ENCODE measurements around the gene C11orf98. TPM values are rescaled to one million over a fixed set of nuclear protein-coding genes. Genes with fewer than 3 reads are reported as not detected.
"Not testable (repeated sequence)": the region's sequence is repeated elsewhere in the genome, so short reads cannot be mapped to it uniquely, and the experiment has no call there.

The C11orf98 gene
- total RNA-seq: 20.8 and 33.9 TPM in 2 replicates

DNA sequence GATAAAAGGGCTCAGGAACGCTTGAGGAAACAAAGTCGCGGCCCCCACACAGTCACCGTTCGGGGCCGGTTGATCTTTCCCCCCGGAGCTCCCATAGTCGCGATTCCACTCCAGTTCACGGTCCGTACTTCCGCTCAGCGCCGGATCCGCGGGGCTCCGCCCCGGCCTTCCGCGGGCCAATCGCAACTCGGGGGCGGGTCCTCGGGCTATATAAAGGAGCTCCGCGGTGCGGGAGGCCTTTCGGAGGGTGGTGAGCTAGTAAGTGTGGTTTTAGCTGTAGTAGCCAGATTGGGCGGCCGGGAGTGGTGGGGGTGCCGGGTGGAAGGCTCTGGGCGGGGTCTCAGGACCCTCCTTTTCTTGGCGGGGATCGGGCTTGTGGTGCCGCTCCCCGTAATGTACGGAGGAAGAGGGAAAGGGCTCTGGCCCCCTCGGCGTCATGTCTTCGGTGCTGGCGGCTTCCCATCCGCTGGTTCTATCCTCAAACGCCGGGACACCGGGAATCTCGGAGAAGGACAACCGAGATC lies at the start of gene C11orf98, which contains the start of gene CSKMT:
TSS of gene C11orf98 (minus strand) at position 136 of the 524 bp plus-strand sequence. CDS start at position 95, 41 bp downstream.
TSS of gene CSKMT (plus strand) at position 238 of the 524 bp plus-strand sequence. CDS start 568 bp downstream, outside the sequence.
- DNase-seq (ENCODE audit: low read depth): peak; percentile 74

DNA sequence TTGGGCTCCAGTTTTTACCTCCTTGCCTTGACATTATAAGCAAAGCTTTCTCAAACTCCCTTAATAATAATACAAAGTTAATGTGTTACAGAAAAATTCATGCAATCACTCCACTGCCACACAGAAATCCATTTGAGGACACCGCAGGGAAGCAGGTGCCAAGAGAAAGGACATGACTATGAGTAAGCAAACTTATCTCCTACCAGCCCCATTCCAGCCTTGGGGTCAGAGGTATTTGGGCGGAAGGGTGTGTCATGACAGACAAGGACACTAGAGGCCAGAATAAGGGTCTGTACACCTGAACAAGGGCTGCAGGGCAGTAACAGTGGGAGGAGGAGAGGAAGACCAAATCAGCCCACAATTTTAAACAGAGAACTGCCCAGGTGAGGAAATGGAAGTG lies 48.3 kb upstream of the C11orf98 start:
- peak; percentile 76 for DNase-seq (ENCODE audit: low read depth)

DNA sequence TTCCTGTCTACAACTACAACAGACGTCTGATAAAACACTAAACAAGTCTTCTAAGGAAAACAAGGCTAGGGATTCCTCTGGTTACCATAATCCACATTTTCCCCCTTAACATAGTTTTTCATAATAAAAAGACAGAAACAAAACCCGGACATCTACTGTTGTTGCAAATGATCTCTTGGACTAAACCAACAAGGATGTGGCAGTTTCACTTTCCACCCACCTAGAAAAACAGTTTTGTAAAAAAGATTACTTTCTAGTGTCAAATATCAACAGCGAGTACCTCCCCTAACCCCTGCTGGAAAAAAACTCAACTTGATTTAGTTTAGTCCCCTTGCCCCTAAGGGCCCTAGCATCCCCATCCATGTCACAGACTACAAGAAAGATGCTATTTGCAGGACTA lies 47.9 kb upstream of the C11orf98 start:
- no peak for DNase-seq (ENCODE audit: low read depth)

DNA sequence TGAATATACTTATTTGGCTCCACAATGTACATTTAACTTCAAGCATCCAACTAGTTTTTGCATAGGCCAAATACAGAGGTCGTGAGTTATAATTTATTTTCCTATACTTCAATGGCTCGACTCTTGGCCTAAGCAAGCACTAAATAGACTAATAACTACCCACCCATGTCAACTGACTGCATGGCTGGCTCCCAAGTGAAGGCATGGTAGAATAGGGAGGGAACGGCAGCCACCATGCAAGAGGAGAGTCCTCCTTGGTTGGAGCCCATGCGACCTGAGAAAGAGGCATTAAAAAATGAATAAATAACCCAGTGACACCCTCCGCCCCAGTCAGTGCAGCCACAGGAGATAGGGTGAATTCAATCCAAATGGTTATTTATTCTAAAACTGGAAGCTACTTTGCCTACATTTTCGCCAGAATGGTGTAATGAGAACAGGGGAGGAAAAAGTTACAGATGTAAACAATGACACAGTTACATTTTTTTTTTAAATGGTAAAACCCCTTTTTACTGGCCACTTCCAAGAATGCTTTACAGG lies 47.3 kb upstream of the C11orf98 start:
- no peak for DNase-seq (ENCODE audit: low read depth)

DNA sequence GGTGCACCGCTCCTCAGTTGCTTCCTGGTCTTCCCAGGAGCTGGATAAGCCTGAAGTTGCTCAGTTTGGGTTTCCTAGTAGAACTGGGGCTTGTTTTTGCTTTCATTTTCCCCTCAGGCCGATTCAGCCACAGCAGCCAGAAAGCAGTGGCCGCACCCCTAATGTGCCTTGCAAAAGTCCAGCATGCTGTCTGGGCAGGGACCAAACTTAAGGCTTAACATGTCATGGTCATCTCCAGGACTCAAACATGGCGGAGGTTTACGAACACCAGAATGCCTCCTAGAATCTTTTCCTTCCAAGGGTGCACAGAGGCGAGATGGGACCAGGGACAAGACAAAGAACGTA lies 45.0 kb upstream of the C11orf98 start:
- no peak for DNase-seq (ENCODE audit: low read depth)

DNA sequence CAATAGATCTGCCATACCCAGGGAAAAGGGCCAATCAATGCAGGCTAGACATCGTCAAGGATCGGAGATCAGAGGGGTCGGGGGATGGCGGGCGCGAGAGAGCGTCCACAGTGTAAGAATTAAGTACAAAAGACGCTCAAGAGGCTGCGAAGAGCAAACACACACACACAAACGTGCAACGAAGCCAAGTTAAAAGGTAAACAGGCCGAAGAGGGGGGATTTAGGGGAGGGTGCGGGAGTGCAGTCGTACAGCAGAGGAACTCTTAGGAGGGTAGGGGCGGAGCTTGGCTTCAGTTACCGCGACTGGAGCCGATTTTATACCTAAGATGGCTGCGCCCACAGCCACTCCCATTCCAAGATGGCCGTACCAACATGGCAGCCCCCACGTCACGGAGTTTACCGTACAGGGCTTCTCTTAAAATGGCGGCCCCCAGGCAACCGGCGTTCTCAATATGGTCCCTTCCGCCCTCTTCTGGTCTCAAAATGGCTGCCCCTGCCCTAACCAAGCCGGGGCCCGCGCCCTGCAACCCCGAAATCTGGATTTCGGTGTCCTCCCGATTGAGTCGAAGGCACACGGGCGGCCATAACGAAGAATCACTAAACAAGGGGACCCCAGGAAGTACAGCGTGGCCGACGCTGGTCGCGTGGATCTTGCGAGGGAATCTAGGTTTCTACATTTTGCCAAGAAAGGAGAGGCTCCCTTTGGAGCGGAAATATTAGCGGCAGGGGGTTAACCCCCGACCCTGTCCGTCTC lies 44.4 kb upstream of the C11orf98 start:
- DNase-seq (ENCODE audit: low read depth): peak; percentile 95

DNA sequence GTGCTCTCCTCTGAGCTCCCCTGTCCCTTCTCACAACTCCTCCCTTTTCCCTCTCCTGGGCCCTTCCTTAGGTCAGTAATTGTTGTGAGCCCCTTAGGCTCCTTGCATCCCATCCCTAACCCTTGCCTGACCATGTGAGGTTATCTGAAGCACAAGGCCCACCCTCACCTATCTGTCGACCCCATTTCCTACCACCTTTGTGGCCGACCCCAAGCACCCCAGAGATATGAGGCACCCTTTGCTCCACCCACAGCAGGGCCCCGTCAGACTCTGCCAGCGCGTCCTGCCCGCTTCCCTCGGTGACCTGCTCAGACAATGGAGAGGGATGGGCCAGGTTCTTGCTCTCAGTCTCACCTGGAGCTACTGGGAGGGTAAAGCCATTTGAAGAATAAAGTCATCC lies 43.8 kb upstream of the C11orf98 start:
- no peak for DNase-seq (ENCODE audit: low read depth)

DNA sequence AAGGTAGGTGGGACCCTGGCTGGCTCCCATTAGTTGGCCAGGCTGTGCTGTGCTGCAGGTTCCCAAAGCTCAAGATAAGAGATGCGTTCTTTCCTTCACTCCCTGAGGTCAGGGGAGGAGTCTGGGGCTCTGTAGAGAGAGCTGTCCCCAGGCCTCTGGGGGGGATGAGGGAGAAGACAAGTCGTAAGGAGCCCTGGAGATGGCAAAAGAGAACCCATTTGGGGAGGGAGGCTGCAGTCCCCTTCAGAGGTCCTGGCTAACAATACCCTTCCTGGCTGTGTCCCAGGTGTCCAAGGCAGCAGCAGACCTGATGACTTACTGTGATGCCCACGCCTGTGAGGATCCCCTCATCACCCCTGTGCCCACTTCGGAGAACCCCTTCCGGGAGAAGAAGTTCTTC lies 43.4 kb upstream of the C11orf98 start:
- no peak for DNase-seq (ENCODE audit: low read depth)

DNA sequence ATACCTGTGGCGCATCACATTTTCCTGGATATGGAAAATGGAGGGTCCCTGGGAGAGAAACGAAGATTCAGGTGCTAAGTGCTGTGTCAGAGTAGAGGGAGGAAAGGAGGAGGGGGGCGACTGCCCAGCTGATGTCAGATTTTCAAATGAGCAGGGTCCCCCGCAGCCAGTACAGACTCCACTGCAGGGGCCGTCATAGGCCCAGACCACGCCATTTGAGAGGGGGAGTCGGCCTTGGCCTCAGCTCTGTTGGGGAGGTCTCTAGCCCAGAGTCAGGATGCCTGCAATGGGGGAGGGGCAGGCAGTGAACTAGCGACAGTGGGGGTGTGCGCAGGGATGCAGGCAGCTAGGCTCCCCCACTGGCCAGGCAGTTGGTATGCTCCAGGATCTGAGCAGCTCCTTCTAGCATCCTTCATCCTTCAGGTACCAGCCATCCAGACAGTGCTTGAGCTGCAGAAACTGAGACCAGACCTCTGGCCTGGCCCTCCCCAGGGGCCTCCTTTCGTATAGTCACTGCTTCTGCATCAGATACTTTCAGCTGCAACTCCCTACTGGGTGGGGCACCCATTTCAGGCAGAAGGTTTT lies 42.4 kb upstream of the C11orf98 start, which contains the start of the genes BSCL2 and GNG3:
TSS of gene BSCL2 (minus strand) at position 148 of the 585 bp plus-strand sequence. CDS start 229 bp downstream, outside the sequence.
TSS of gene GNG3 (plus strand) at position 400 of the 585 bp plus-strand sequence. CDS start 620 bp downstream, outside the sequence.
- no peak for DNase-seq (ENCODE audit: low read depth)

DNA sequence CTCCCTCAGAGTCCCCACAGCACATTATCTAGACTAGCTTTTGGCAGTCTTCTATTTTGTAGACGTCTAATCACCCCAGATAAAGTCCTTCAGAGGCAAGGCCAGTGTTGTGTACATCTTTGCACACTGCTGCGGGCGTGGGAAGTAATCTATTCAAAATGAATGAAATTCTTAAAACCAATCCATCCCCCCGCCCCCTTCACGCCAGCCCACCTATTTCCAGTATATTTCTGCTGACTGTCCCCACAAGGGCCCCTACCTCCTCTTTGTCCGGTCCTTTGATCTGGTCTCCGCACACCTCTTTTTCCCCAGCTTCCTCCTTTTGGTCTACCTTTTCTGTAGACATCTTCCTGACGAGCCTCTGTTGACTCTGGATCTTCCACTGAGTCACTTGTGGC lies 41.8 kb upstream of the C11orf98 start:
- no peak for DNase-seq (ENCODE audit: low read depth)

DNA sequence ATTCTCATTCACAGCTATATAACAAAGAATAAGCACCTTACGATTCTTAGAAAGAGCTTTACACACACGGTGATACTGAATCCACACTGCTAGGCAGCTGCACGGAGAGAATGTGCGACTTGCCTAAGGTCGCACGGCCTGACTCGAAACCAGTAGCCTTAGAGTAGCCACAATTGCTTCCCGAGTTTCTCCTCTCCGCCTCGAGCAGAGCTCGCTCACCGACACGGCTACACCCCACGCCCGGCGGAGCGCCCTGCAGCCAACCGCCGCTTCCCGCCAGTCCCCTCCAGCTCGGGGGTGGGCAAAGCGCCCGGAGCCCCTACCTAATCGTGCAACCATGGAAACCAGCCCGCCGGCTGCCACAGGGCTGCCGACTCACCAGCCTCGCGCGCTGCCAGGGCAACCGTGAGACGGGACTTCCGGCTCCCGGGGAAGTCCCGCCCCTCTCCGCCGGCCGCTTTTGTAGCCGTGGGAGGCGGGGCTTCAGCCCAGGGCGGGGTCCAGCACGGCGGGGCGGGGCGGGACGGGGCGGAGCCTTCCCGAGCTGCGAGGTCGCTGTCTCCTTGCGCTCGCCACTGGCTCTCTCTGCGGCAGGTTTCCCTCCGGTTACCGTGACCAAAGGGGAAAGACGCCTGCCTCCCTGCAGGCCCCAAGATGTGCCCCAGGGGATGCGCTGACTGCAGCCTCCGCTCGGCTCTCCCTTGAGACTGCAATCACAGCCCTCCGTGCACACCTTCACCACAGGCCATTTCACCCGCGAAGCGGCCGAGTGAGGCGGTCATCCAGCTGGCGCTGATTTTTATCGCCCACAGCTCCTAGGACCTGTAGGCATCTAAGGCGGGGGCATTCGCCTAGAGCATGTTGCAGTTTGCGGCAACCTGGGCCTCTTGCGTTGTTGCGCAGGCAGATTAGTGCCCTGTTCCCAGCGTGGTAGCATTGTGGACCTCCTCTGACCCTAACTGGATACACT lies 41.2 kb upstream of the C11orf98 start:
- peak; percentile 79 for DNase-seq (ENCODE audit: low read depth)

DNA sequence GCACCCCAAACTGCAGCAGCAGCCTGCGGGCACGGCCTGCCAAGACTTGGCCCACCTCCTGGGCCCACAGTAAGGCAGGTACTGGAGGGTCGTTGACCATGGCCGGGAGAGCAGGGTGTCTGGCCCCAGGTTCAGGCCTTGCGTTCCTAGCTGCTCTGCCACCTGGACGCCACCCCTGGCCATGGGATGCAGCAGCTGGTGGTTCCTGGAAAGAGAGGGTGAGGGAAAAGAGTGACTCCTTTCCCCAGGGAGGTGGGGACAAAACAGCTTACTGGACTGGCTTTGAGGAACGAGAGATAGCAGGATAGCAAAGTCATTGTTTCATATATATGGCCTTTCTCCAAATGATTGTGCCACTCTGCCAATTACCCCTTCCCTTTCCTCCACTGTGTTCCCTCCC lies 40.4 kb upstream of the C11orf98 start:
- DNase-seq (ENCODE audit: low read depth): no peak

DNA sequence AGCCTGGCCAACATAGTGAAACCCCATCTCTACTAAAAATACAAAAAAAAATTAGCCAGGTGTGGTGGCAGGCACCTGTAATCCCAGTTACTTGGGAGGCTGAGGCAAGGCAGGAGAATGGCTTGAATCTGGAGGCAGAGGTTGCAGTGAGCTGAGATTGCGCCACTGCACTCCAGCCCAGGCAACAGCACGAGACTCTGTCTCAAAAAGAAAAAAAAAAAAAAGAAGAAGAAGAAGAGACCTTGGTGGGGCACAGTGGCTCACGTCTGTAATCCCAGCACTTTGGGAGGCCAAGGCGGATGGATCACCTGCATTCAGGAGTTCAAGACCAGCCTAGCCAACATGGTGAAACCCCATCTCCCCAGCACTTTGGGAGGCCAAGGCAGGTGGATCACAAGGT lies 38.9 kb upstream of the C11orf98 start:
- not testable (repeated sequence) for DNase-seq (ENCODE audit: low read depth)

DNA sequence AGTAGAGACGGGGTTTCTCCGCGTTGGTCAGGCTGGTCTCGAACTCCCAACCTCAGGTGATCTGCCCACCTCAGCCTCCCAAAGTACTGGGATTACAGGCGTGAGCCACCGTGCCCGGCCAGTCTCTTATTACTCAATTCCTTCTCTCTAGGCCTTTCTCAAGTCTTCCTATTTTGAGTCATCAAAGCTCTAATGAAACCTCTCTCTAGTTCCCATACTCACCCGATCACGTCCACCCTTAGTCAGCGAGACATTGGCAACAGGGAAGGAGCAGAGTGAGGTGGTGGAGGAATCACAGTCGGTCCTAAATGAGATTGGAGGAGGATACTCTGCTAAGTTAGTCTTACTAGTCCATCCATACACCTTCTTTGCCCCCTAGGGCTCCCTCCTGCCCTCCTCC lies 37.2 kb upstream of the C11orf98 start:
- DNase-seq (ENCODE audit: low read depth): no peak

DNA sequence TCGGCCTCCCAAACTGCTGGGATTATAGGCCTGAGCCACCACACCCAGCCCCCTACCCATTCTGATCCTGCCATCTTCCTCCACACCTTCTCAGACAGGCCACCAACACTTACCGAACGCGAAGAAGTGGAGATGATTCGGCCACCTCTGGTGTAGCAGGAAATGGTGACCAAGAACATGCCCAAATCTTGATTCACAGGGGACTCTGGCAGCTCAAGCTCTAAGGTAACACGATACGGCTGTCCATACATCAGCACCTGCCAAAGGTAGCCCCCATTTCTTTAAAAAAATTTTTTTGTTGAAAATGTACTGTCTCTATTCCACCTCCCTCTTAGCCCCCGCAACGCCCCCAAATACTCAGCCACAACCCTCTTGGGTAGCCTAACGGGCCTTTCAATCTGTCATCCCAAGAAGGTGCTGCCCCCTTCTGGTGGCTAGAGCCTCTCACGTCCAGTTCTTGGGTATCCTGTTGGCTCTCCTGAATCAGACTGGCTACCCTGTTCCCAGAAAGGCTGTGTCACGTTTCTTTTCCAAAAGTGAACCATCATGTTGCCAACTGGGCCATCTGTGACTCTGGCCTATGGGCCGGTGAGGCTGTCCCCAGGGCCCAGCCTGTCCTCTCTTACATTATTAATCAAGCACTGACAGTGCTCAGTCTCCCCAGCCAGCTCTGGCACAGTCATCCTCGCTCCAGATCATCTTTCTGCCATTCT lies 29.6 kb upstream of the C11orf98 start:
- DNase-seq (ENCODE audit: low read depth): peak; percentile 63

DNA sequence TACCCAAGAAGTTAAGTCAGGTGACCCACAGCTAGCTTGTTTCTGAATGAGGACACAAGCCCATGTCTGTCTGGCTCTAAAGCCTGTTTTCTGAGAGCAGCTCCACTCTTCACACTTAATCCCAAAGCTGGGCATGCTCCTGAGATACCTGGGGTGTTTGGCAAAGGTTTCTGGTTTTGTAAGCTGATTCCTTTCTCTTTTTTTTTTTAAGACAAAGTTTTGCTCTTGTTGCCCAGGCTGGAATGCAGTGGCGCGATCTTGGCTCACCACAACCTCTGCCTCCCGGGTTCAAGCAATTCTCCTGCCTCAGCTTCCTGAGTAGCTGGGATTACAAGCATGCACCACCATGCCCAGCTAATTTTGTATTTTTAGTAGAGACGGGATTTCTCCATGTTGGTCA lies 28.6 kb upstream of the C11orf98 start:
- not testable (repeated sequence) for DNase-seq (ENCODE audit: low read depth)

DNA sequence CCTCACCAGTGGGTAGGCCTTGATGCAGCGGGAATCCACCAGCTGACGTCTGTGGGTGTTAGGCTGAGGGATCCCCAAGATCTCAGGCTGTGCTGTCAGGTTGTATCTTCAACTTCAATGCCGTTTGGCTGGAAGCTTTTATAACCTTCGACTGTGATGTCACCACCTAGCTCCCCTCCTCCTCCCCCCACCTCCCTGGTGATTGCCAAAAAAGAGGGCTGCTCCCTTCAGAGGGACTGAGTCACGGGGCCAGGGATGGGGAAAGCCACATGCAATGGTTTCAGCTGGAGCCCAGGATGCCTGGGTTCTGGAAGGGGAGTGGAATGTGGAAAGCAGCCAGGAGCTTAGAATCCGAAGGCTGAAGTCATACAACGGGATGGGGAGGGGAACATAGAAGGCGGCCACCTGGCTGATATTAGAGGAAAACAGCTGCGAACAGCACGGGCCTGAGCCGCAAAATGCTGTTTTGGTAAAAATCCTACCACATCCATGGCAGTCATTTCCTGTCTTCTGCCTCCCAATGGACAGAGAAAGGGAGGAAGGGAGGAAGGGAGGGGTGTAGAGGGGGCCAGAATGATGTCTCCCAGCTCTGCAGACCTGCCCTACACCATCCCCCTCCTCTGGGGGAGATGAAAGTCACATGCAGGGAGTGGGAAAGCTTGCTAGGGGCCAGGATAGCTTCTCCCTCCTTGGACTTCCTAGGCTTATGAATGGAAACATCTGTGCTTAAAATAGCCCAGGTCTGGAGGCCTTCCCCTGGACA lies 24.6 kb upstream of the C11orf98 start, which contains the start of gene LRRN4CL:
TSS of gene LRRN4CL (minus strand) at position 110 of the 763 bp plus-strand sequence. CDS start 1,022 bp downstream, outside the sequence.
- no peak for DNase-seq (ENCODE audit: low read depth)

DNA sequence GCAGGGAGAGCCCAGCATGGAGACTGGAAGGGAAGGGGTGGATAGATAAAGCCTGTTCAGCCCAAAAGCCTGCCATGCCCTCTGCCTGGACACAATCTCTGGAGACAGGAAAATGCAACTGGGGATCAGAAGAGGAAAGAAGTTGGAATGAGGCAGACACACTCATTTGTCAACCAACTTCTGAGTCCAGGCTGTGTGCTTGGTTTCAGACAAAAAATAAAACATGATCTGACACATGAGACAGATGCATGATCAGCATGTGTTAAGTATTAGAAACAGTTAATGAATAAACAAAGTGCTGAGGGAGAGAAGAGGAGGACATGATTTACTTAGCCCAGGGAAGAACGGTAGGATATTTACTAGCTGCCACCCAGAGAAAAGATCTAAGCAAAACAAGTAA lies 23.5 kb upstream of the C11orf98 start:
- DNase-seq (ENCODE audit: low read depth): peak; percentile 34

DNA sequence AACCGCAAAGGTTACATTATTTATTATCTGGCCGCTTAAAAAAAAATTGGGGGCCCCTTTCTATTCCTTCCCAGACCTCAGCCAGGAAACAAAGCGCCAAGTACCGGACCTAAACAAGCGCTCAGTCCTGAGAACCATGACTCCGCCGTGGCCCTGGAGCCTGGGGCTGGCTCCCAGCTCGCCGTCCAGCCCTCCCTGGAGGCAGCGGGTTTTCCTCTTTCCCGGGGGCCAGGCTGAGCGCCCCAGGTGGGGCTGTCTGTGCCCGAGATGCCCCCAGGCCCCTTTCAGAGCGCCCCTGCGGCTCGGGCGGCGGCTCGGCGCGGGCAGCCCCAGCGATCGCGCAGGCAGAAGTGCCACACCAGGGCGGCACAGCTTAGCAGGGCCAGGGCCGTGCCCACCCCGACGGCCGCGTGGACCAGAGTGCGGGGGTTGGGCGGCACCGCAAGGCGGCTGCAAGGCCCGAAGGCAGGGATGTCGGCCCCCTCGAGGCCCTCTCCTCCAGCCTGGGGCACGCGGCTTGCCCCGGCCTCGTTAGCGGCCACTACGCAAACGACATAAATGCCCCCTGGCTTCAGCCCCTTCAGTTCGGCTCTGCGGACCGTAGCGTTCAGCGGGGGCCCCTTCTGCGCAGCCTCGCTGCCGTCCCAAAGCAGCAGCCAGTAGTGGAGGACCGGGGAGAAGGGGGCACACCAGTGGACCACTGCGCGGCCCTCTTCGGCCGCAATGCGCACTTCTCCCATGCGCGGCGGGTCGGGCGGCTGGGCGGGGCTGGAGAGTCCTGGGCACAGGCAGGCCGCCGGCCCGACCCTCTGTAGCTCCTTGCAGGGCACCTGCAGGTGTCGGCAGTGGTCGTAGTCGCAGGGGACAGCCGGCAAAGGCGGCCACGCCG lies 22.7 kb upstream of the C11orf98 start:
- DNase-seq (ENCODE audit: low read depth): no peak

Measured in renal cortical epithelial cell (primary cell).